GM12878 (cell line): ENCODE measurements around the gene MCC. TPM values are rescaled to one million over a fixed set of nuclear protein-coding genes. Genes with fewer than 3 reads are reported as not detected.

Experiments used
- ATAC-seq: fragments of 200-7000 bp; cut with Tn5 transposase; 3 replicates; pipeline ENCODE4 v1.9.1; 2020; ENCODE audit warnings: mild to moderate bottlenecking, moderate library complexity
- BruUV-seq: library from RNA; stranded (reverse); fragments of 400-500 nt; replicated peaks from 2 replicates; lab custom pipeline; 2021; lab: Mats Ljungman, UMichigan
- CTCF ChIA-PET: fragments of 300-600 bp; sonication (Branson Sonifier 250); formaldehyde crosslinking; extraction: SDS; loops from one replicate; lab custom pipeline; 2021; ENCODE audit warnings: inconsistent platforms; lab: Yijun Ruan, JAX
- POLR2A ChIA-PET: fragments of 350-600 bp; formaldehyde crosslinking; extraction: SDS; loops from one replicate; lab custom pipeline; 2021; ENCODE audit warnings: inconsistent platforms; lab: Charles Lee
- RAD21 ChIA-PET: fragments of 300-600 bp; sonication (Branson Sonifier 250); formaldehyde crosslinking; loops from one replicate; lab custom pipeline; 2023; ENCODE audit warnings: antibody characterized with exemption; ENCODE audit not compliant: unreplicated experiment; lab: Charles Lee
- SMC1A ChIA-PET: fragments of 300-600 bp; sonication (Branson Sonifier 250); formaldehyde crosslinking; loops from one replicate; lab custom pipeline; 2023; ENCODE audit not compliant: unreplicated experiment, uncharacterized antibody; lab: Charles Lee
- DNase-seq: peaks from one replicate; pipeline ENCODE4 v3.0.0-alpha.2; 2011; ENCODE audit warnings: low read depth, low spot score
- FAIRE-seq: peaks from 3 replicates; lab custom pipeline; 2011; peaks lifted over from hg19 to GRCh38; lab: Jason Lieb, UNC
- H2AFZ ChIP-seq: 2 replicates; pipeline ENCODE4 v1.6.0; 2011; ENCODE audit warnings: low read depth, low read length, control low read depth; ENCODE audit not compliant: control insufficient read depth
- H3K27ac ChIP-seq: 2 replicates; pipeline ENCODE4 v1.5.1; 2011; ENCODE audit warnings: control low read depth; ENCODE audit not compliant: control insufficient read depth, insufficient read depth
- H3K27me3 ChIP-seq, 2 experiments: replicated peaks in 1 of 2; 2 replicates each; pipeline versions ENCODE4 v1.6.0 to v1.6.1; 2011; ENCODE audit warnings: low read length in 1 of 2; ENCODE audit not compliant: control insufficient read depth in 2 of 2, insufficient read depth in 2 of 2
- H3K36me3 ChIP-seq, 2 experiments: 2 replicates each; pipeline ENCODE4 v1.5.1; 2011; ENCODE audit warnings: low read length in 1 of 2; ENCODE audit not compliant: control insufficient read depth in 2 of 2, insufficient read depth in 2 of 2
- H3K4me1 ChIP-seq: 2 replicates; pipeline ENCODE4 v1.6.1; 2011; ENCODE audit warnings: mild to moderate bottlenecking, low read length, moderate library complexity, mixed read lengths; ENCODE audit not compliant: control insufficient read depth, insufficient read depth
- H3K4me2 ChIP-seq: 2 replicates; pipeline ENCODE4 v1.6.0; 2011; ENCODE audit warnings: control low read depth; ENCODE audit not compliant: control insufficient read depth, insufficient read depth
- H3K4me3 ChIP-seq: fragments of 200-600 bp; sonication (generic); 2 replicates; pipeline ENCODE4 v1.5.1; 2016
- H3K79me2 ChIP-seq: 2 replicates; pipeline ENCODE4 v1.6.0; 2011; ENCODE audit warnings: low read length; ENCODE audit not compliant: control insufficient read depth, insufficient read depth
- H3K9ac ChIP-seq: 2 replicates; pipeline ENCODE4 v1.8.0; 2011; ENCODE audit warnings: low read length, control low read depth, mixed read lengths; ENCODE audit not compliant: control insufficient read depth, insufficient read depth
- H3K9me3 ChIP-seq: replicated peaks from 3 replicates; pipeline ENCODE4 v1.5.1; 2011; ENCODE audit warnings: mild to moderate bottlenecking, low read length; ENCODE audit not compliant: control insufficient read depth, insufficient read depth
- H4K20me1 ChIP-seq: 2 replicates; pipeline ENCODE4 v1.6.0; 2011; ENCODE audit not compliant: control insufficient read depth, insufficient read depth
- BCL11A ChIP-seq: IDR thresholded peaks from 2 replicates; pipeline ENCODE4 v1.6.1; 2011; ENCODE audit warnings: low read depth, low read length
- BMI1 ChIP-seq: fragments of 450-650 bp; IDR thresholded peaks from 2 replicates; pipeline ENCODE4 v1.6.1; 2016; ENCODE audit warnings: mild to moderate bottlenecking, moderate library complexity, borderline replicate concordance
- BRCA1 ChIP-seq: IDR thresholded peaks from 2 replicates; pipeline ENCODE4 v1.6.1; 2011; ENCODE audit warnings: low read depth, low read length, improper control_type of control experiment
- CBX3 ChIP-seq: fragments of 200-600 bp; sonication (generic); IDR thresholded peaks from 2 replicates; pipeline ENCODE4 v1.6.1; 2016; ENCODE audit warnings: low read depth, borderline replicate concordance
- CREB1 ChIP-seq: IDR thresholded peaks from 2 replicates; pipeline ENCODE4 v1.6.1; 2012; ENCODE audit warnings: low read depth, mild to moderate bottlenecking, inconsistent platforms
- E4F1 ChIP-seq: fragments of 450-650 bp; IDR thresholded peaks from 2 replicates; pipeline ENCODE4 v1.6.1; 2018; ENCODE audit warnings: borderline replicate concordance, mild to moderate bottlenecking; ENCODE audit not compliant: partially characterized antibody
- HDAC6 ChIP-seq: fragments of 200-600 bp; sonication (generic); IDR thresholded peaks from one replicate; pipeline ENCODE4 v1.8.0; 2017; ENCODE audit warnings: antibody characterized with exemption; ENCODE audit not compliant: unreplicated experiment
- IRF3 ChIP-seq: fragments of 450-650 bp; IDR thresholded peaks from 2 replicates; pipeline ENCODE4 v1.6.1; 2014; ENCODE audit warnings: mild to moderate bottlenecking
- MAX ChIP-seq: IDR thresholded peaks from 2 replicates; pipeline ENCODE4 v1.6.1; 2012; ENCODE audit warnings: low read depth, low read length, improper control_type of control experiment
- NR2C1 ChIP-seq: fragments of 450-650 bp; IDR thresholded peaks from 2 replicates; pipeline ENCODE4 v1.6.1; 2017; ENCODE audit warnings: antibody characterized with exemption, mild to moderate bottlenecking, moderate library complexity
- SMAD5 ChIP-seq: IDR thresholded peaks from 2 replicates; pipeline ENCODE4 v1.6.1; 2016; ENCODE audit warnings: antibody characterized with exemption, low read depth
- WGBS: methylation state at CpG from one replicate; pipeline ENCODE4 v1.1.6; 2016; ENCODE audit warnings: low lambda C conversion rate; ENCODE audit not compliant: insufficient replicate concordance, insufficient coverage; ENCODE audit errors: missing lambda C conversion rate; 5-methylcytosine and 5-hydroxymethylcytosine counted together
- in situ Hi-C: fragments of 300-500 bp; cut with MboI; formaldehyde crosslinking; loops from 9 replicates; pipeline ENCODE4 v1.14.3; 2018; ENCODE audit warnings: mixed read lengths
- intact Hi-C: fragments of 100-400 bp; cut with micrococcal nuclease; formaldehyde crosslinking; loops from one replicate; pipeline ENCODE4 v1.14.2; 2022; ENCODE audit not compliant: unreplicated experiment
- polyA plus RNA-seq, 11 experiments: library from polyadenylated mRNA; depleted of rRNA in 4 of 11; unstranded in 6 of 11; stranded (reverse) in 5 of 11; fragments of >200 nt; fragmentation: Nextera tagmentation in 4 of 11; fragmentation: Illumina TruSeq in 1 of 11; extraction: Ambion mirVana in 4 of 11; extraction: Trizol in 1 of 11; gene quantifications; 1 replicate in 1 of 11; 2 replicates in 10 of 11; pipeline versions ENCODE4 v1.2.1 to v1.2.3, GENCODE V29; 2011 to 2016; ENCODE audit warnings: inconsistent platforms in 2 of 11, missing spikeins in 2 of 11, low read depth in 1 of 11
- total RNA-seq, 4 experiments: library from RNA; depleted of rRNA in 3 of 4; stranded (reverse); fragments of >200 nt in 3 of 4; fragmentation: Illumina TruSeq in 1 of 4; extraction: Trizol in 1 of 4; gene quantifications; 2 replicates each; pipeline versions ENCODE4 v1.2.1 to v1.2.3, GENCODE V29; 2013 to 2021
- TF ChIP-seq, protein P1 (sequence below): fragments of 450-650 bp; IDR thresholded peaks from 2 replicates; pipeline ENCODE4 v1.6.1; 2018; ENCODE audit warnings: mild to moderate bottlenecking, low read depth, moderate library complexity; ENCODE audit not compliant: partially characterized antibody

The MCC gene
- total and polyA plus RNA-seq, 10 of the 15 experiments (the other 5 are each of a cell fraction or from before 2014, with no cell fraction given): 0.03 to 0.86 (median 0.16) TPM

GRCh38 chr5:113493446-113493845 lies 5.2 kb upstream of the MCC start:
- intact Hi-C loops: no loop called here
- DNase-seq: no peak
- 78% methylated on average over 1 of the region's 1 CpG for WGBS
- CTCF ChIA-PET: interaction anchor here (1.2 kb wide), 1 partner anchor 119 kb away, joined by 3 read pairs; no protein-coding TSS in a partner anchor
- no peak for FAIRE-seq
- no peak overlapping the region for H3K27ac ChIP-seq
- no peaks in the 10 kb centered on the region for H4K20me1 ChIP-seq
- SMC1A ChIA-PET: interaction anchor here (0.6 kb wide), 1 partner anchor 943 kb away, joined by 3 read pairs; no protein-coding TSS in a partner anchor
- in situ Hi-C loops: no loop called here
- no peak overlapping the region for H2AFZ ChIP-seq
- ATAC-seq: no peak
- no peak overlapping the region for H3K4me2 ChIP-seq
- no peak overlapping the region for H3K9ac ChIP-seq
- RAD21 ChIA-PET: no interaction called here
- peaks cover 7% of the 10 kb centered on the region for H3K9me3 ChIP-seq
- H3K4me1 ChIP-seq: no peaks in the 10 kb centered on the region
- H3K36me3 ChIP-seq: no peaks in the 10 kb centered on the region
- H3K79me2 ChIP-seq: no peaks in the 10 kb centered on the region
- POLR2A ChIA-PET: no interaction called here
- no peak overlapping the region for H3K4me3 ChIP-seq
- H3K27me3 ChIP-seq: peaks cover 2 to 3% of the 10 kb centered on the region in 2 experiments; a peak in 1 of 4 replicates
- no TSS peak for BruUV-seq
- TF ChIP-seq BMI1: no peak
- TF ChIP-seq, protein P1, sequence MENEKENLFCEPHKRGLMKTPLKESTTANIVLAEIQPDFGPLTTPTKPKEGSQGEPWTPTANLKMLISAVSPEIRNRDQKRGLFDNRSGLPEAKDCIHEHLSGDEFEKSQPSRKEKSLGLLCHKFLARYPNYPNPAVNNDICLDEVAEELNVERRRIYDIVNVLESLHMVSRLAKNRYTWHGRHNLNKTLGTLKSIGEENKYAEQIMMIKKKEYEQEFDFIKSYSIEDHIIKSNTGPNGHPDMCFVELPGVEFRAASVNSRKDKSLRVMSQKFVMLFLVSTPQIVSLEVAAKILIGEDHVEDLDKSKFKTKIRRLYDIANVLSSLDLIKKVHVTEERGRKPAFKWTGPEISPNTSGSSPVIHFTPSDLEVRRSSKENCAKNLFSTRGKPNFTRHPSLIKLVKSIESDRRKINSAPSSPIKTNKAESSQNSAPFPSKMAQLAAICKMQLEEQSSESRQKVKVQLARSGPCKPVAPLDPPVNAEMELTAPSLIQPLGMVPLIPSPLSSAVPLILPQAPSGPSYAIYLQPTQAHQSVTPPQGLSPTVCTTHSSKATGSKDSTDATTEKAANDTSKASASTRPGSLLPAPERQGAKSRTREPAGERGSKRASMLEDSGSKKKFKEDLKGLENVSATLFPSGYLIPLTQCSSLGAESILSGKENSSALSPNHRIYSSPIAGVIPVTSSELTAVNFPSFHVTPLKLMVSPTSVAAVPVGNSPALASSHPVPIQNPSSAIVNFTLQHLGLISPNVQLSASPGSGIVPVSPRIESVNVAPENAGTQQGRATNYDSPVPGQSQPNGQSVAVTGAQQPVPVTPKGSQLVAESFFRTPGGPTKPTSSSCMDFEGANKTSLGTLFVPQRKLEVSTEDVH: no peak
- no peak for TF ChIP-seq IRF3
- no peak for TF ChIP-seq SMAD5
- TF ChIP-seq E4F1: no peak
- TF ChIP-seq CREB1: no peak
- no peak for TF ChIP-seq BRCA1
- no peak for TF ChIP-seq CBX3
- TF ChIP-seq HDAC6: no peak
- no peak for TF ChIP-seq BCL11A
- no peak for TF ChIP-seq NR2C1
- TF ChIP-seq MAX: no peak
